ENCODE data around the gene SAXO2. TPM values are rescaled to one million over a fixed set of nuclear protein-coding genes. Genes with fewer than 3 reads are reported as not detected.

The SAXO2 gene
- total and polyA plus RNA-seq, 2 experiments from 2014 or later, result 0.73 to 10.1 TPM

DNA sequence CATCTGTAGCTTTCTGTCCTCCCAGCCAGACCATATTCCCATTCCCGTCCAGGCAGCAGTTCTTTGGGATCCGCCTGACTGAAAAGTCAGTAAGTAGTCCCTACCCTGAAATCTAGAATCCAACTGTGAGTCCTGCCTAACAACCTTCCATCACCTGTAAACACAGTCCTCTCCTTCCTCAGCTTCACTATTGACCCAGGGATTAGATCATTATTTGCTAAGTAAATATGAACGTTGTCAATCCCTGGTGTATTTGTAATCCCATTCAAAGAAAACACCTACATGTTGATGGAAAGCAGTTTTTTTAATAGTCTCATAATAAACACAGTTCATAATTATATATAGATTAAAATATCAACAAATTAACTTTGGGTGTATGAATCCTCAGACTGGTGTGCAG lies 732 bp downstream of the SAXO2 start:
- Histone ChIP-seq H3K79me2 (replicated peaks; ENCODE audit: insufficient read depth) (peaks cover 27% of the 10 kb centered on the region), H3K27ac (ENCODE audit: low read depth) (no peak overlapping the region), H4K20me1 (replicated peaks; ENCODE audit: insufficient read depth) (peaks cover 4% of the 10 kb centered on the region; the same call in 1 of the 2 replicates), H3K4me3 (peak overlapping the region; percentile 82), H2AFZ (peak overlapping the region; percentile 73), H3K36me3 (ENCODE audit: insufficient read depth) (peaks cover 9% of the 10 kb centered on the region; the same call in 1 of the 2 replicates), H3K9me2 (ENCODE audit: insufficient read depth) (no peaks in the 10 kb centered on the region), H3K27me3 (ENCODE audit: insufficient read depth) (no peaks in the 10 kb centered on the region), H3F3A (replicated peaks; ENCODE audit: low read depth) (no peaks in the 10 kb centered on the region), H3K4me2 (peak overlapping the region; percentile 90), H3K4me1 (ENCODE audit: insufficient read depth) (peaks cover 58% of the 10 kb centered on the region)
- Mint-ChIP-seq H3K4me3 (peak overlapping the region; percentile 96), H3K36me3 (ENCODE audit: low read depth) (no peaks in the 10 kb centered on the region; the same call in 2 of the 3 replicates), H3K4me1 (peaks cover 40% of the 10 kb centered on the region), H3K27me3 (ENCODE audit: insufficient read depth, low read depth, poor library complexity) (peaks cover 2% of the 10 kb centered on the region), H3K9me3 (no peaks in the 10 kb centered on the region), H3K27ac (peak overlapping the region; percentile 68)
- DNase-seq (ENCODE audit: low spot score) (peak; percentile 32), ATAC-seq (no peak; the same call in 1 of the 3 replicates)
- TF ChIP-seq, protein P1, sequence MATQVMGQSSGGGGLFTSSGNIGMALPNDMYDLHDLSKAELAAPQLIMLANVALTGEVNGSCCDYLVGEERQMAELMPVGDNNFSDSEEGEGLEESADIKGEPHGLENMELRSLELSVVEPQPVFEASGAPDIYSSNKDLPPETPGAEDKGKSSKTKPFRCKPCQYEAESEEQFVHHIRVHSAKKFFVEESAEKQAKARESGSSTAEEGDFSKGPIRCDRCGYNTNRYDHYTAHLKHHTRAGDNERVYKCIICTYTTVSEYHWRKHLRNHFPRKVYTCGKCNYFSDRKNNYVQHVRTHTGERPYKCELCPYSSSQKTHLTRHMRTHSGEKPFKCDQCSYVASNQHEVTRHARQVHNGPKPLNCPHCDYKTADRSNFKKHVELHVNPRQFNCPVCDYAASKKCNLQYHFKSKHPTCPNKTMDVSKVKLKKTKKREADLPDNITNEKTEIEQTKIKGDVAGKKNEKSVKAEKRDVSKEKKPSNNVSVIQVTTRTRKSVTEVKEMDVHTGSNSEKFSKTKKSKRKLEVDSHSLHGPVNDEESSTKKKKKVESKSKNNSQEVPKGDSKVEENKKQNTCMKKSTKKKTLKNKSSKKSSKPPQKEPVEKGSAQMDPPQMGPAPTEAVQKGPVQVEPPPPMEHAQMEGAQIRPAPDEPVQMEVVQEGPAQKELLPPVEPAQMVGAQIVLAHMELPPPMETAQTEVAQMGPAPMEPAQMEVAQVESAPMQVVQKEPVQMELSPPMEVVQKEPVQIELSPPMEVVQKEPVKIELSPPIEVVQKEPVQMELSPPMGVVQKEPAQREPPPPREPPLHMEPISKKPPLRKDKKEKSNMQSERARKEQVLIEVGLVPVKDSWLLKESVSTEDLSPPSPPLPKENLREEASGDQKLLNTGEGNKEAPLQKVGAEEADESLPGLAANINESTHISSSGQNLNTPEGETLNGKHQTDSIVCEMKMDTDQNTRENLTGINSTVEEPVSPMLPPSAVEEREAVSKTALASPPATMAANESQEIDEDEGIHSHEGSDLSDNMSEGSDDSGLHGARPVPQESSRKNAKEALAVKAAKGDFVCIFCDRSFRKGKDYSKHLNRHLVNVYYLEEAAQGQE (IDR thresholded peaks at IDR 0.05; ENCODE audit: unreplicated experiment), result no peak
- TF ChIP-seq CREB1 (CRISPR knock-in tag; IDR thresholded peaks at IDR 0.05; ENCODE audit: low read depth), result no peak
- TF ChIP-seq POLR2AphosphoS5 (IDR thresholded peaks at IDR 0.05; ENCODE audit: low read depth), result no peak
- TF ChIP-seq JUNB (IDR thresholded peaks at IDR 0.05; ENCODE audit: unreplicated experiment), result no peak
- TF ChIP-seq, protein P2, sequence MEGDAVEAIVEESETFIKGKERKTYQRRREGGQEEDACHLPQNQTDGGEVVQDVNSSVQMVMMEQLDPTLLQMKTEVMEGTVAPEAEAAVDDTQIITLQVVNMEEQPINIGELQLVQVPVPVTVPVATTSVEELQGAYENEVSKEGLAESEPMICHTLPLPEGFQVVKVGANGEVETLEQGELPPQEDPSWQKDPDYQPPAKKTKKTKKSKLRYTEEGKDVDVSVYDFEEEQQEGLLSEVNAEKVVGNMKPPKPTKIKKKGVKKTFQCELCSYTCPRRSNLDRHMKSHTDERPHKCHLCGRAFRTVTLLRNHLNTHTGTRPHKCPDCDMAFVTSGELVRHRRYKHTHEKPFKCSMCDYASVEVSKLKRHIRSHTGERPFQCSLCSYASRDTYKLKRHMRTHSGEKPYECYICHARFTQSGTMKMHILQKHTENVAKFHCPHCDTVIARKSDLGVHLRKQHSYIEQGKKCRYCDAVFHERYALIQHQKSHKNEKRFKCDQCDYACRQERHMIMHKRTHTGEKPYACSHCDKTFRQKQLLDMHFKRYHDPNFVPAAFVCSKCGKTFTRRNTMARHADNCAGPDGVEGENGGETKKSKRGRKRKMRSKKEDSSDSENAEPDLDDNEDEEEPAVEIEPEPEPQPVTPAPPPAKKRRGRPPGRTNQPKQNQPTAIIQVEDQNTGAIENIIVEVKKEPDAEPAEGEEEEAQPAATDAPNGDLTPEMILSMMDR (conservative IDR thresholded peaks at IDR 0.05; ENCODE audit: low read depth in 2 of 2), result no peak
- no peak for TF ChIP-seq ZNF114 (CRISPR knock-in tag; IDR thresholded peaks at IDR 0.05)
- TF ChIP-seq NANOG (IDR thresholded peaks at IDR 0.05; ENCODE audit: borderline replicate concordance), result no peak
- TF ChIP-seq, protein P3, sequence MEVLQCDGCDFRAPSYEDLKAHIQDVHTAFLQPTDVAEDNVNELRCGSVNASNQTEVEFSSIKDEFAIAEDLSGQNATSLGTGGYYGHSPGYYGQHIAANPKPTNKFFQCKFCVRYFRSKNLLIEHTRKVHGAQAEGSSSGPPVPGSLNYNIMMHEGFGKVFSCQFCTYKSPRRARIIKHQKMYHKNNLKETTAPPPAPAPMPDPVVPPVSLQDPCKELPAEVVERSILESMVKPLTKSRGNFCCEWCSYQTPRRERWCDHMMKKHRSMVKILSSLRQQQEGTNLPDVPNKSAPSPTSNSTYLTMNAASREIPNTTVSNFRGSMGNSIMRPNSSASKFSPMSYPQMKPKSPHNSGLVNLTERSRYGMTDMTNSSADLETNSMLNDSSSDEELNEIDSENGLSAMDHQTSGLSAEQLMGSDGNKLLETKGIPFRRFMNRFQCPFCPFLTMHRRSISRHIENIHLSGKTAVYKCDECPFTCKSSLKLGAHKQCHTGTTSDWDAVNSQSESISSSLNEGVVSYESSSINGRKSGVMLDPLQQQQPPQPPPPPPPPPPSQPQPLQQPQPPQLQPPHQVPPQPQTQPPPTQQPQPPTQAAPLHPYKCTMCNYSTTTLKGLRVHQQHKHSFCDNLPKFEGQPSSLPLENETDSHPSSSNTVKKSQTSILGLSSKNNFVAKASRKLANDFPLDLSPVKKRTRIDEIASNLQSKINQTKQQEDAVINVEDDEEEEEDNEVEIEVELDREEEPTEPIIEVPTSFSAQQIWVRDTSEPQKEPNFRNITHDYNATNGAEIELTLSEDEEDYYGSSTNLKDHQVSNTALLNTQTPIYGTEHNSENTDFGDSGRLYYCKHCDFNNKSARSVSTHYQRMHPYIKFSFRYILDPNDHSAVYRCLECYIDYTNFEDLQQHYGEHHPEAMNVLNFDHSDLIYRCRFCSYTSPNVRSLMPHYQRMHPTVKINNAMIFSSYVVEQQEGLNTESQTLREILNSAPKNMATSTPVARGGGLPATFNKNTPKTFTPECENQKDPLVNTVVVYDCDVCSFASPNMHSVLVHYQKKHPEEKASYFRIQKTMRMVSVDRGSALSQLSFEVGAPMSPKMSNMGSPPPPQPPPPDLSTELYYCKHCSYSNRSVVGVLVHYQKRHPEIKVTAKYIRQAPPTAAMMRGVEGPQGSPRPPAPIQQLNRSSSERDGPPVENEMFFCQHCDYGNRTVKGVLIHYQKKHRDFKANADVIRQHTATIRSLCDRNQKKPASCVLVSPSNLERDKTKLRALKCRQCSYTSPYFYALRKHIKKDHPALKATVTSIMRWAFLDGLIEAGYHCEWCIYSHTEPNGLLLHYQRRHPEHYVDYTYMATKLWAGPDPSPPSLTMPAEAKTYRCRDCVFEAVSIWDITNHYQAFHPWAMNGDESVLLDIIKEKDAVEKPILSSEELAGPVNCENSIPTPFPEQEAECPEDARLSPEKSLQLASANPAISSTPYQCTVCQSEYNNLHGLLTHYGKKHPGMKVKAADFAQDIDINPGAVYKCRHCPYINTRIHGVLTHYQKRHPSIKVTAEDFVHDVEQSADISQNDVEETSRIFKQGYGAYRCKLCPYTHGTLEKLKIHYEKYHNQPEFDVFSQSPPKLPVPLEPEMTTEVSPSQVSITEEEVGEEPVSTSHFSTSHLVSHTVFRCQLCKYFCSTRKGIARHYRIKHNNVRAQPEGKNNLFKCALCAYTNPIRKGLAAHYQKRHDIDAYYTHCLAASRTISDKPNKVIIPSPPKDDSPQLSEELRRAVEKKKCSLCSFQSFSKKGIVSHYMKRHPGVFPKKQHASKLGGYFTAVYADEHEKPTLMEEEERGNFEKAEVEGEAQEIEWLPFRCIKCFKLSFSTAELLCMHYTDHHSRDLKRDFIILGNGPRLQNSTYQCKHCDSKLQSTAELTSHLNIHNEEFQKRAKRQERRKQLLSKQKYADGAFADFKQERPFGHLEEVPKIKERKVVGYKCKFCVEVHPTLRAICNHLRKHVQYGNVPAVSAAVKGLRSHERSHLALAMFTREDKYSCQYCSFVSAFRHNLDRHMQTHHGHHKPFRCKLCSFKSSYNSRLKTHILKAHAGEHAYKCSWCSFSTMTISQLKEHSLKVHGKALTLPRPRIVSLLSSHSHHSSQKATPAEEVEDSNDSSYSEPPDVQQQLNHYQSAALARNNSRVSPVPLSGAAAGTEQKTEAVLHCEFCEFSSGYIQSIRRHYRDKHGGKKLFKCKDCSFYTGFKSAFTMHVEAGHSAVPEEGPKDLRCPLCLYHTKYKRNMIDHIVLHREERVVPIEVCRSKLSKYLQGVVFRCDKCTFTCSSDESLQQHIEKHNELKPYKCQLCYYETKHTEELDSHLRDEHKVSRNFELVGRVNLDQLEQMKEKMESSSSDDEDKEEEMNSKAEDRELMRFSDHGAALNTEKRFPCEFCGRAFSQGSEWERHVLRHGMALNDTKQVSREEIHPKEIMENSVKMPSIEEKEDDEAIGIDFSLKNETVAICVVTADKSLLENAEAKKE (CRISPR knock-in tag; IDR thresholded peaks at IDR 0.05), result no peak
- TF ChIP-seq, protein P4, sequence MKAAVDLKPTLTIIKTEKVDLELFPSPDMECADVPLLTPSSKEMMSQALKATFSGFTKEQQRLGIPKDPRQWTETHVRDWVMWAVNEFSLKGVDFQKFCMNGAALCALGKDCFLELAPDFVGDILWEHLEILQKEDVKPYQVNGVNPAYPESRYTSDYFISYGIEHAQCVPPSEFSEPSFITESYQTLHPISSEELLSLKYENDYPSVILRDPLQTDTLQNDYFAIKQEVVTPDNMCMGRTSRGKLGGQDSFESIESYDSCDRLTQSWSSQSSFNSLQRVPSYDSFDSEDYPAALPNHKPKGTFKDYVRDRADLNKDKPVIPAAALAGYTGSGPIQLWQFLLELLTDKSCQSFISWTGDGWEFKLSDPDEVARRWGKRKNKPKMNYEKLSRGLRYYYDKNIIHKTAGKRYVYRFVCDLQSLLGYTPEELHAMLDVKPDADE (IDR thresholded peaks at IDR 0.05), result no peak
- TF ChIP-seq STAT1 (IDR thresholded peaks at IDR 0.05; ENCODE audit: unreplicated experiment), result no peak
- TF ChIP-seq ZNF331 (CRISPR knock-in tag; IDR thresholded peaks at IDR 0.05; ENCODE audit: low read depth), result no peak
- TF ChIP-seq EZH2phosphoT487 (IDR thresholded peaks at IDR 0.05; ENCODE audit: unreplicated experiment), result no peak
- TF ChIP-seq EZH2 (IDR thresholded peaks at IDR 0.05; ENCODE audit: low read depth, unreplicated experiment), result no peak

Measured in GM23338 (cell line).